SK-N-SH treated with all-trans-retinoic acid at 6 μM for 48 hours (cell line): Measurements from ENCODE around the gene CSF1R.

Experiments
- ATAC-seq: fragments of 200-7000 bp; cut with Tn5 transposase; 3 replicates; pipeline ENCODE4 v1.9.1; 2020; ENCODE audit warnings: mild to moderate bottlenecking, moderate library complexity
- ARNTL ChIP-seq: fragments of 450-650 bp; formaldehyde crosslinking; IDR thresholded peaks from 2 replicates; pipeline ENCODE4 v1.5.0; 2020; ENCODE audit warnings: low read depth, mild to moderate bottlenecking, moderate library complexity, borderline replicate concordance
- BACH2 ChIP-seq: fragments of 250-450 bp; sonication (Bioruptor Pico); IDR thresholded peaks from 2 replicates; pipeline ENCODE4 v1.9.0; 2021; ENCODE audit warnings: mild to moderate bottlenecking, borderline replicate concordance
- CSDC2 ChIP-seq: fragments of 250-450 bp; sonication (Bioruptor Pico); IDR thresholded peaks from 2 replicates; pipeline ENCODE4 v1.5.0; 2020; ENCODE audit warnings: mild to moderate bottlenecking, moderate library complexity
- GLIS3 ChIP-seq: fragments of 250-450 bp; sonication (Bioruptor Pico); IDR thresholded peaks from 2 replicates; pipeline ENCODE4 v1.5.0; 2020; ENCODE audit warnings: mild to moderate bottlenecking, moderate library complexity
- ISL1 ChIP-seq: fragments of 250-450 bp; sonication (Bioruptor Pico); IDR thresholded peaks from 2 replicates; pipeline ENCODE4 v2.1.2; 2022; ENCODE audit warnings: mild to moderate bottlenecking, moderate library complexity
- OSR1 ChIP-seq: fragments of 250-450 bp; sonication (Bioruptor Pico); IDR thresholded peaks from 2 replicates; pipeline ENCODE4 v1.8.0; 2022; ENCODE audit warnings: moderate library complexity, mild to moderate bottlenecking, inconsistent platforms
- PPARA ChIP-seq: fragments of 250-450 bp; sonication (Bioruptor Pico); IDR thresholded peaks from 2 replicates; pipeline ENCODE4 v1.5.0; 2020; ENCODE audit warnings: mild to moderate bottlenecking, borderline replicate concordance
- RARB ChIP-seq: fragments of 250-450 bp; sonication (Bioruptor Pico); IDR thresholded peaks from 2 replicates; pipeline ENCODE4 v1.8.0; 2021; ENCODE audit warnings: mild to moderate bottlenecking, moderate library complexity
- SNAI2 ChIP-seq: fragments of 250-450 bp; sonication (Bioruptor Pico); IDR thresholded peaks from 2 replicates; pipeline ENCODE4 v1.5.0; 2020; ENCODE audit warnings: mild to moderate bottlenecking, moderate library complexity
- TCF4 ChIP-seq: fragments of 250-450 bp; sonication (Bioruptor Pico); IDR thresholded peaks from 2 replicates; pipeline ENCODE4 v1.8.0; 2021; ENCODE audit warnings: mild to moderate bottlenecking, moderate library complexity, borderline replicate concordance
- ZFP3 ChIP-seq: fragments of 250-450 bp; sonication (Bioruptor Pico); IDR thresholded peaks from 2 replicates; pipeline ENCODE4 v1.5.0; 2020; ENCODE audit warnings: mild to moderate bottlenecking, moderate library complexity
- ZFP30 ChIP-seq: fragments of 450-650 bp; formaldehyde crosslinking; IDR thresholded peaks from 2 replicates; pipeline ENCODE4 v1.5.0; 2022; ENCODE audit warnings: mild to moderate bottlenecking, moderate library complexity
- ZNF565 ChIP-seq: fragments of 450-650 bp; formaldehyde crosslinking; conservative IDR thresholded peaks from 2 replicates; pipeline ENCODE4 v1.5.0; 2020; ENCODE audit warnings: low read depth, mild to moderate bottlenecking, moderate library complexity
- ZNF70 ChIP-seq: fragments of 450-650 bp; formaldehyde crosslinking; IDR thresholded peaks from 2 replicates; pipeline ENCODE4 v1.5.0; 2020; ENCODE audit warnings: mild to moderate bottlenecking, moderate library complexity
- TF ChIP-seq, protein P1 (sequence below): fragments of 250-450 bp; sonication (Bioruptor Pico); IDR thresholded peaks from 2 replicates; pipeline ENCODE4 v1.8.0; 2021; ENCODE audit warnings: low read depth, mild to moderate bottlenecking, moderate library complexity, borderline replicate concordance
- TF ChIP-seq, protein P2 (sequence below): fragments of 250-450 bp; sonication (Bioruptor Pico); IDR thresholded peaks from 2 replicates; pipeline ENCODE4 v1.5.1; 2020; ENCODE audit warnings: low read depth, mild to moderate bottlenecking, moderate library complexity
- TF ChIP-seq, protein P3 (sequence below): fragments of 250-450 bp; sonication (Bioruptor Pico); IDR thresholded peaks from 2 replicates; pipeline ENCODE4 v1.8.0; 2020; ENCODE audit warnings: mild to moderate bottlenecking, moderate library complexity, borderline replicate concordance
- TF ChIP-seq, protein P4 (sequence below): fragments of 250-450 bp; sonication (Bioruptor Pico); IDR thresholded peaks from 2 replicates; pipeline ENCODE4 v1.5.0; 2020; ENCODE audit warnings: mild to moderate bottlenecking, moderate library complexity
- TF ChIP-seq, protein P5 (sequence below): fragments of 250-450 bp; sonication (Bioruptor Pico); IDR thresholded peaks from 2 replicates; pipeline ENCODE4 v1.5.1; 2021; ENCODE audit warnings: mild to moderate bottlenecking, moderate library complexity

Gene CSF1R

DNA sequence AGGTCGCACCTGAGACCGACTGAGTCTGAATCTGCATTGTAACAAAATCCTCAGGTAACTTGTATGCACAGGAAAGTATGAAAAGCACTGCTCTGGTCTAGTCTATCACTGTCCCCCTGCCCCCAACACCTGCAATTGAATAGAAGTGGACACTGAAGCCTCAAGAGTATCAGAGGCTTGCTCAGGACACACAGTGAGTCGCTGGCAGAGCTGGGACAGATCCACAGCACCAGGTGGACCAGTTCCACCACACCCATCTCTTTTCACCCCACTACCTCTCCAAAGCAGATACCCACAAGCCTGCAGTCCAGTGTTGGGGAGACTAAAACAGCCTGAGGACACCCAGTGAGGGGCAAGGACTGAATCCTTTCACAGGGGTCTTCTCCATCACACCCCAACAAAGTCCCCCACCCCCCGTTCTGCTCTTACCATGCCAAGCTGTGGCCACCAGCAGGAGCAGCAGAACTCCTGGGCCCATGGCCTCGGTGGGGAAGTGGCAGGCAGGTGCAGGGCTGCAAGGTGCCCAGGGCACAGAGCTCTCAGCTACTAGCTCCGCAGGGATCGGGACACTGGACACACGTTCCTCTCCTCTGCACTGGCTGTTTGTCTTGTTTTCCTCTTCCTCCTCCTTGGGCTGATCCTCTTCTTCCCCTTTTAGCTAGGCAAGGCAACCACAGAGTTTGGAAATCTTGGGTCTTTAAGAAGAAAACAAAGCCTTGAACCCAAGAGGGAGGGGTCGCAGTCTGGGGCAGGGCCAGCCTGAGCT, at the start of gene CSF1R:
Gene CSF1R (minus strand): TSS at position 605 of the 766 bp plus-strand sequence. CDS start 127 bp downstream, at position 478.
- TF ChIP-seq RARB (CRISPR knock-in tag): no peak
- TF ChIP-seq ZNF70 (CRISPR knock-in tag): no peak
- no peak for TF ChIP-seq ZNF565 (CRISPR knock-in tag)
- no peak for TF ChIP-seq GLIS3 (CRISPR knock-in tag)
- no peak for TF ChIP-seq OSR1 (CRISPR knock-in tag)
- TF ChIP-seq, protein P1, sequence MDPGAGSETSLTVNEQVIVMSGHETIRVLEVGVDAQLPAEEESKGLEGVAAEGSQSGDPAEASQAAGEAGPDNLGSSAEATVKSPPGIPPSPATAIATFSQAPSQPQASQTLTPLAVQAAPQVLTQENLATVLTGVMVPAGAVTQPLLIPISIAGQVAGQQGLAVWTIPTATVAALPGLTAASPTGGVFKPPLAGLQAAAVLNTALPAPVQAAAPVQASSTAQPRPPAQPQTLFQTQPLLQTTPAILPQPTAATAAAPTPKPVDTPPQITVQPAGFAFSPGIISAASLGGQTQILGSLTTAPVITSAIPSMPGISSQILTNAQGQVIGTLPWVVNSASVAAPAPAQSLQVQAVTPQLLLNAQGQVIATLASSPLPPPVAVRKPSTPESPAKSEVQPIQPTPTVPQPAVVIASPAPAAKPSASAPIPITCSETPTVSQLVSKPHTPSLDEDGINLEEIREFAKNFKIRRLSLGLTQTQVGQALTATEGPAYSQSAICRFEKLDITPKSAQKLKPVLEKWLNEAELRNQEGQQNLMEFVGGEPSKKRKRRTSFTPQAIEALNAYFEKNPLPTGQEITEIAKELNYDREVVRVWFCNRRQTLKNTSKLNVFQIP (CRISPR knock-in tag): no peak
- TF ChIP-seq ARNTL (CRISPR knock-in tag): no peak
- no peak for TF ChIP-seq ZFP3
- no peak for TF ChIP-seq CSDC2 (CRISPR knock-in tag)
- TF ChIP-seq, protein P2, sequence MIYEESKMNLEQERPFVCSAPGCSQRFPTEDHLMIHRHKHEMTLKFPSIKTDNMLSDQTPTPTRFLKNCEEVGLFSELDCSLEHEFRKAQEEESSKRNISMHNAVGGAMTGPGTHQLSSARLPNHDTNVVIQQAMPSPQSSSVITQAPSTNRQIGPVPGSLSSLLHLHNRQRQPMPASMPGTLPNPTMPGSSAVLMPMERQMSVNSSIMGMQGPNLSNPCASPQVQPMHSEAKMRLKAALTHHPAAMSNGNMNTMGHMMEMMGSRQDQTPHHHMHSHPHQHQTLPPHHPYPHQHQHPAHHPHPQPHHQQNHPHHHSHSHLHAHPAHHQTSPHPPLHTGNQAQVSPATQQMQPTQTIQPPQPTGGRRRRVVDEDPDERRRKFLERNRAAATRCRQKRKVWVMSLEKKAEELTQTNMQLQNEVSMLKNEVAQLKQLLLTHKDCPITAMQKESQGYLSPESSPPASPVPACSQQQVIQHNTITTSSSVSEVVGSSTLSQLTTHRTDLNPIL: no peak
- TF ChIP-seq TCF4: no peak
- no peak for TF ChIP-seq BACH2 (CRISPR knock-in tag)
- no peak for TF ChIP-seq PPARA (CRISPR knock-in tag)
- TF ChIP-seq, protein P3, sequence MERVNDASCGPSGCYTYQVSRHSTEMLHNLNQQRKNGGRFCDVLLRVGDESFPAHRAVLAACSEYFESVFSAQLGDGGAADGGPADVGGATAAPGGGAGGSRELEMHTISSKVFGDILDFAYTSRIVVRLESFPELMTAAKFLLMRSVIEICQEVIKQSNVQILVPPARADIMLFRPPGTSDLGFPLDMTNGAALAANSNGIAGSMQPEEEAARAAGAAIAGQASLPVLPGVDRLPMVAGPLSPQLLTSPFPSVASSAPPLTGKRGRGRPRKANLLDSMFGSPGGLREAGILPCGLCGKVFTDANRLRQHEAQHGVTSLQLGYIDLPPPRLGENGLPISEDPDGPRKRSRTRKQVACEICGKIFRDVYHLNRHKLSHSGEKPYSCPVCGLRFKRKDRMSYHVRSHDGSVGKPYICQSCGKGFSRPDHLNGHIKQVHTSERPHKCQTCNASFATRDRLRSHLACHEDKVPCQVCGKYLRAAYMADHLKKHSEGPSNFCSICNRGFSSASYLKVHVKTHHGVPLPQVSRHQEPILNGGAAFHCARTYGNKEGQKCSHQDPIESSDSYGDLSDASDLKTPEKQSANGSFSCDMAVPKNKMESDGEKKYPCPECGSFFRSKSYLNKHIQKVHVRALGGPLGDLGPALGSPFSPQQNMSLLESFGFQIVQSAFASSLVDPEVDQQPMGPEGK (CRISPR knock-in tag): no peak
- TF ChIP-seq, protein P4, sequence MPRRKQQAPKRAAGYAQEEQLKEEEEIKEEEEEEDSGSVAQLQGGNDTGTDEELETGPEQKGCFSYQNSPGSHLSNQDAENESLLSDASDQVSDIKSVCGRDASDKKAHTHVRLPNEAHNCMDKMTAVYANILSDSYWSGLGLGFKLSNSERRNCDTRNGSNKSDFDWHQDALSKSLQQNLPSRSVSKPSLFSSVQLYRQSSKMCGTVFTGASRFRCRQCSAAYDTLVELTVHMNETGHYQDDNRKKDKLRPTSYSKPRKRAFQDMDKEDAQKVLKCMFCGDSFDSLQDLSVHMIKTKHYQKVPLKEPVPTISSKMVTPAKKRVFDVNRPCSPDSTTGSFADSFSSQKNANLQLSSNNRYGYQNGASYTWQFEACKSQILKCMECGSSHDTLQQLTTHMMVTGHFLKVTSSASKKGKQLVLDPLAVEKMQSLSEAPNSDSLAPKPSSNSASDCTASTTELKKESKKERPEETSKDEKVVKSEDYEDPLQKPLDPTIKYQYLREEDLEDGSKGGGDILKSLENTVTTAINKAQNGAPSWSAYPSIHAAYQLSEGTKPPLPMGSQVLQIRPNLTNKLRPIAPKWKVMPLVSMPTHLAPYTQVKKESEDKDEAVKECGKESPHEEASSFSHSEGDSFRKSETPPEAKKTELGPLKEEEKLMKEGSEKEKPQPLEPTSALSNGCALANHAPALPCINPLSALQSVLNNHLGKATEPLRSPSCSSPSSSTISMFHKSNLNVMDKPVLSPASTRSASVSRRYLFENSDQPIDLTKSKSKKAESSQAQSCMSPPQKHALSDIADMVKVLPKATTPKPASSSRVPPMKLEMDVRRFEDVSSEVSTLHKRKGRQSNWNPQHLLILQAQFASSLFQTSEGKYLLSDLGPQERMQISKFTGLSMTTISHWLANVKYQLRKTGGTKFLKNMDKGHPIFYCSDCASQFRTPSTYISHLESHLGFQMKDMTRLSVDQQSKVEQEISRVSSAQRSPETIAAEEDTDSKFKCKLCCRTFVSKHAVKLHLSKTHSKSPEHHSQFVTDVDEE (CRISPR knock-in tag): no peak
- no peak for TF ChIP-seq SNAI2 (CRISPR knock-in tag)
- ATAC-seq: no peak

DNA sequence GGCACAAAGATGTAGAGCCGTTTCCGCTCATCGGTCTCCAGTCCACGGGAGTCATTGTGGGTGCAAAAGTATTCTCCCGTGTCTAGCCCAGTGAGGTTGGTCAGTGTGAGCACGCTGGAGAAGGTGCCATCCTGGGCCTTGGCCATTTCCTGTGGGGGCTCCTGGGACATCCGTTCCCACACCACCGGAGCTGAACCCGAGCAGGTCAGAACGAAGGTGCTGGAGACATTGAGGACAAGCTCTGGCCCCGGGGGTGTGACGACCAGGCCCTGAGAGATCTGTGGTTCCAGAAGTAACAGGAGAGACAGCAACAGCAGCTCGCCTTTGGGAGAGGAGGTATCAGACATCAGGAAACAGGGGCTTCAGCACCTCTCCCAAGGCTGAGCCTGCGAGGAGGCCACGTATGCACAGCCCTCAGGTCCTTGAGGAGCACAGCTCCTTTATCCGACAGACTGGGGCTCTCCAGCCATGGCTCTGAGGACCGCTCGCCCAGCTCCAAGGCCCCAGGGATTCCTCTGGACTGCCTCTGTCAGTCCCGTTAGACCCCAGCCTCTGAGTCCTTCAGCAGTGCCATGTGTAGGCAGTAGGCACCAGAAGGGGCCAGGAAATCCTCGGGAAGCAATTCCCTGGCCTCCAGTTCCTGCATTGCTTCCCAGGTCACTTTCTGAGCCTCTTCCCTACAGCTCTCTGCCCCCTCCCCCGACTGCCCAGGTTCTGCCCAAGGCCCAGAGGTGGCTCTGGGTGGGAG, 49.4 kb upstream of the CSF1R start:
- ATAC-seq: no peak
- TF ChIP-seq ZFP30 (CRISPR knock-in tag) (no peak), OSR1 (CRISPR knock-in tag) (no peak), CSDC2 (CRISPR knock-in tag) (no peak), ISL1 (no peak), ZNF565 (CRISPR knock-in tag) (no peak), SNAI2 (CRISPR knock-in tag) (no peak), GLIS3 (CRISPR knock-in tag) (no peak), PPARA (CRISPR knock-in tag) (no peak), ARNTL (CRISPR knock-in tag) (no peak), TCF4 (no peak), RARB (CRISPR knock-in tag) (no peak)
- TF ChIP-seq, protein P4 (CRISPR knock-in tag): no peak
- TF ChIP-seq, protein P3 (CRISPR knock-in tag): no peak
- TF ChIP-seq, protein P5, sequence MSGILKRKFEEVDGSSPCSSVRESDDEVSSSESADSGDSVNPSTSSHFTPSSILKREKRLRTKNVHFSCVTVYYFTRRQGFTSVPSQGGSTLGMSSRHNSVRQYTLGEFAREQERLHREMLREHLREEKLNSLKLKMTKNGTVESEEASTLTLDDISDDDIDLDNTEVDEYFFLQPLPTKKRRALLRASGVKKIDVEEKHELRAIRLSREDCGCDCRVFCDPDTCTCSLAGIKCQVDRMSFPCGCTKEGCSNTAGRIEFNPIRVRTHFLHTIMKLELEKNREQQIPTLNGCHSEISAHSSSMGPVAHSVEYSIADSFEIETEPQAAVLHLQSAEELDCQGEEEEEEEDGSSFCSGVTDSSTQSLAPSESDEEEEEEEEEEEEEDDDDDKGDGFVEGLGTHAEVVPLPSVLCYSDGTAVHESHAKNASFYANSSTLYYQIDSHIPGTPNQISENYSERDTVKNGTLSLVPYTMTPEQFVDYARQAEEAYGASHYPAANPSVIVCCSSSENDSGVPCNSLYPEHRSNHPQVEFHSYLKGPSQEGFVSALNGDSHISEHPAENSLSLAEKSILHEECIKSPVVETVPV: no peak
- TF ChIP-seq, protein P1 (CRISPR knock-in tag): no peak
